Sigmoid colon (tissue), 7 donors: ENCODE data around the gene SEMA3B. TPM values are rescaled to one million over a fixed set of nuclear protein-coding genes. Genes with fewer than 3 reads are reported as not detected.
A peak's percentile ranks its signal among the peaks of the same experiment; 100 is the strongest.

Experiments used
- DNase-seq: peaks from one replicate; pipeline ENCODE4 v3.0.0-alpha.2; 2019
- H3K27ac ChIP-seq, 4 donors: fragments of 200-600 bp; sonication (generic); one replicate each; pipeline ENCODE4 v1.5.1; 2016 to 2019; ENCODE audit warnings: mild to moderate bottlenecking in 1 of 4
- H3K27me3 ChIP-seq, 3 donors: fragments of 200-600 bp; sonication (generic); one replicate each; pipeline ENCODE4 v1.5.1; 2019; ENCODE audit warnings: mild to moderate bottlenecking in 1 of 3
- H3K36me3 ChIP-seq, 4 donors: fragments of 200-600 bp; sonication (generic); one replicate each; pipeline ENCODE4 v1.5.1; 2016 to 2019
- H3K4me1 ChIP-seq, 4 donors: fragments of 200-600 bp; sonication (generic); one replicate each; pipeline ENCODE4 v1.5.1; 2017 to 2019
- H3K4me3 ChIP-seq, 4 donors: fragments of 200-600 bp; sonication (generic); one replicate each; pipeline ENCODE4 v1.5.1; 2017 to 2019; ENCODE audit warnings: mild to moderate bottlenecking in 2 of 4, moderate library complexity in 1 of 4
- H3K9me3 ChIP-seq, 4 donors: fragments of 200-600 bp in 3 of 4; sonication (generic) in 3 of 4; one replicate each; pipeline versions ENCODE4 v1.5.1 to v1.6.1; 2013 to 2019
- CTCF ChIP-seq, 4 experiments: fragments of 450-650 bp in 3 of 4; fragments of 200-600 bp in 1 of 4; IDR thresholded peaks; one replicate each; pipeline ENCODE4 v1.5.1; 2016 to 2019; ENCODE audit warnings: antibody characterized with exemption in 4 of 4, mild to moderate bottlenecking in 3 of 4, moderate library complexity in 2 of 4
- EP300 ChIP-seq, 4 donors: sonication (generic); formaldehyde crosslinking; IDR thresholded peaks; one replicate each; pipeline ENCODE4 v1.6.1; 2017; ENCODE audit warnings: antibody characterized with exemption in 4 of 4
- POLR2A ChIP-seq, 2 donors: fragments of 450-650 bp; IDR thresholded peaks; one replicate each; pipeline ENCODE4 v1.6.1; 2016; ENCODE audit warnings: antibody characterized with exemption in 2 of 2, mild to moderate bottlenecking in 2 of 2, moderate library complexity in 2 of 2
- POLR2AphosphoS5 ChIP-seq, 4 donors: sonication (generic); formaldehyde crosslinking; IDR thresholded peaks; one replicate each; pipeline ENCODE4 v1.6.1; 2017; ENCODE audit warnings: antibody characterized with exemption in 4 of 4
- WGBS, 2 donors: extraction: QIAGEN DNeasy Blood & Tissue Kit; methylation state at CpG; one replicate each; pipeline ENCODE4 v1.1.7; 2013; 5-methylcytosine and 5-hydroxymethylcytosine counted together
- intact Hi-C: fragments of 100-400 bp; cut with DNase I; formaldehyde crosslinking; loops from one replicate; pipeline ENCODE4 v1.15.1; 2023
- polyA plus RNA-seq, 3 donors: library from polyadenylated mRNA; stranded (reverse); fragments of 200-250 nt; gene quantifications; one replicate each; pipeline ENCODE4 v1.2.3, GENCODE V29; 2013
- total RNA-seq, 4 donors: library from RNA; depleted of rRNA; stranded (reverse); fragments of >200 nt; gene quantifications; one replicate each; pipeline ENCODE4 v1.1.0, GENCODE V29; 2016
- donor health status: healthy with polysubstance abuse.
- donor health status: Bipolar disorder and iron deficiency.
- donor health status: healthy.

Gene SEMA3B
- total and polyA plus RNA-seq, 7 donors, result 7.9 to 54.6 (median 24.6) TPM

GRCh38 chr3:50233176-50233575, 35.8 kb upstream of the SEMA3B start:
- TF ChIP-seq CTCF (IDR thresholded peaks at IDR 0.05), result no peak
- TF ChIP-seq POLR2AphosphoS5 (IDR thresholded peaks at IDR 0.05), result no peak
- no peak for TF ChIP-seq POLR2A (IDR thresholded peaks at IDR 0.05)
- no peak for TF ChIP-seq EP300 (IDR thresholded peaks at IDR 0.05)
- Histone ChIP-seq H3K27me3 (no peaks in the 10 kb centered on the region), H3K27ac (no peak overlapping the region), H3K4me3 (no peak overlapping the region), H3K36me3 (no peaks in the 10 kb centered on the region), H3K9me3 (no peaks in the 10 kb centered on the region), H3K4me1 (peaks cover 0 to 30% (median 15%) of the 10 kb centered on the region in 4 donors)
- intact Hi-C loops, result no loop called here
- 89 to 90% methylated on average over 4 of the region's 4 CpGs for WGBS, 2 donors
- DNase-seq, result no peak

GRCh38 chr3:50235716-50236483, 33.0 kb upstream of the SEMA3B start, which contains the start of gene GNAI2:
GNAI2 (plus strand) TSS chr3:50236204; CDS start chr3:50236336, 132 bp downstream.
- Histone ChIP-seq H3K27me3 (no peaks in the 10 kb centered on the region), H3K36me3 (no peaks in the 10 kb centered on the region), H3K4me1 (peaks cover 0 to 53% (median 39%) of the 10 kb centered on the region in 4 donors), H3K27ac (peak within 1 kb of the TSS; percentile 87 to 94 (median 90)), H3K9me3 (no peaks in the 10 kb centered on the region), H3K4me3 (peak within 1 kb of the TSS; percentile 63 to 96 (median 74))
- intact Hi-C loops, result no loop called here
- peak; percentile 100 for DNase-seq
- TF ChIP-seq POLR2A (IDR thresholded peaks at IDR 0.05), result peak; percentile 30 to 40
- peak; percentile 94 to 98 (median 97) for TF ChIP-seq POLR2AphosphoS5 (IDR thresholded peaks at IDR 0.05)
- TF ChIP-seq CTCF (IDR thresholded peaks at IDR 0.05), result no peak
- no peak for TF ChIP-seq EP300 (IDR thresholded peaks at IDR 0.05)
- WGBS, 2 donors, result 0 to 1% methylated on average over 75 of the region's 75 CpGs

GRCh38 chr3:50236484-50237132, 32.3 kb upstream of the SEMA3B start:
- intact Hi-C loops, result no loop called here
- H3K27me3 ChIP-seq, result no peaks in the 10 kb centered on the region
- no peaks in the 10 kb centered on the region for H3K9me3 ChIP-seq
- no peaks in the 10 kb centered on the region for H3K36me3 ChIP-seq
- WGBS, 2 donors, result 3 to 21% methylated on average over 13 of the region's 13 CpGs
- peak overlapping the region; percentile 63 to 96 (median 74) for H3K4me3 ChIP-seq
- TF ChIP-seq CTCF (IDR thresholded peaks at IDR 0.05) (no peak), POLR2AphosphoS5 (IDR thresholded peaks at IDR 0.05) (peak in 1 of 4 donors; percentile 4)
- no peak for DNase-seq
- H3K27ac ChIP-seq, result peak overlapping the region; percentile 87 to 94 (median 90)
- H3K4me1 ChIP-seq, result peaks cover 0 to 60% (median 46%) of the 10 kb centered on the region in 4 donors

- intact Hi-C loops, result no loop called here
- Histone ChIP-seq H3K36me3 (no peaks in the 10 kb centered on the region), H3K9me3 (no peaks in the 10 kb centered on the region), H3K27me3 (no peaks in the 10 kb centered on the region), H3K27ac (peak overlapping the region; percentile 87 to 94 (median 90)), H3K4me3 (peak overlapping the region; percentile 63 to 96 (median 74)), H3K4me1 (peaks cover 0 to 66% (median 52%) of the 10 kb centered on the region in 4 donors)
- TF ChIP-seq POLR2AphosphoS5 (IDR thresholded peaks at IDR 0.05) (peak in 1 of 4 donors; percentile 4), CTCF (IDR thresholded peaks at IDR 0.05) (no peak), POLR2A (IDR thresholded peaks at IDR 0.05) (no peak)
- DNase-seq, result no peak
- 14 to 50% methylated on average over 7 of the region's 7 CpGs for WGBS, 2 donors
Measured at GRCh38 chr3:50237133-50237651, 31.8 kb upstream of the SEMA3B start.
